ENCODE measurements around the gene TMEM231. TPM values are rescaled to one million over a fixed set of nuclear protein-coding genes. Genes with fewer than 3 reads are reported as not detected.
"Not testable (repeated sequence)": the region's sequence is repeated elsewhere in the genome, so short reads cannot be mapped to it uniquely, and the experiment has no call there.

TMEM231 gene
- polyA plus RNA-seq, 1 experiment, result 10.6 TPM

DNA sequence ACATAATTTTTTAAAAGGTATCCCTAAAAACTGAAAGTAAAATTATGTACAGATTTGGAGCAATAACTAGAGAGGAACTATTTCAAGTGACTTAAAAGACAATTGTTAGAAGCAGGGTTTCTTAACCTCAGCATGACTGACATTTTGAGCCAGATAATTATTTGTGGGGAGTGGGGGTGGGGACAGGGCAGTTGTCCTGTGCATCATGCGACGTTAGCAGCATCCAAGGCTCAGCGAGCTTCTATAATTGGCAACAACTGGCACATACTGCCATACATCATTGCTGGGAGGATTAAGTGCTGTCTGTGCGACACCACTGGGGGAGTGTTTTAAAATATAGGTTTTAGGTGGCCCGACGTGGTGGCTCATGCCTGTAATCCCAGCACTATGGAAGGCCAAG is 37.3 kb upstream of the TMEM231 start:
- peak overlapping the region; percentile 31 for H3K27ac ChIP-seq (ENCODE audit: low read depth, low read length)
- DNase-seq (ENCODE audit: low read depth, low spot score), result no peak
- no peaks in the 10 kb centered on the region for H3K9me3 ChIP-seq (ENCODE audit: control insufficient read depth, insufficient read depth, low read length)
- H3K27me3 ChIP-seq (ENCODE audit: control insufficient read depth, insufficient read depth, low read length), result no peaks in the 10 kb centered on the region
- POLR2A ChIA-PET, result no interaction called here
- TF ChIP-seq, protein P1, sequence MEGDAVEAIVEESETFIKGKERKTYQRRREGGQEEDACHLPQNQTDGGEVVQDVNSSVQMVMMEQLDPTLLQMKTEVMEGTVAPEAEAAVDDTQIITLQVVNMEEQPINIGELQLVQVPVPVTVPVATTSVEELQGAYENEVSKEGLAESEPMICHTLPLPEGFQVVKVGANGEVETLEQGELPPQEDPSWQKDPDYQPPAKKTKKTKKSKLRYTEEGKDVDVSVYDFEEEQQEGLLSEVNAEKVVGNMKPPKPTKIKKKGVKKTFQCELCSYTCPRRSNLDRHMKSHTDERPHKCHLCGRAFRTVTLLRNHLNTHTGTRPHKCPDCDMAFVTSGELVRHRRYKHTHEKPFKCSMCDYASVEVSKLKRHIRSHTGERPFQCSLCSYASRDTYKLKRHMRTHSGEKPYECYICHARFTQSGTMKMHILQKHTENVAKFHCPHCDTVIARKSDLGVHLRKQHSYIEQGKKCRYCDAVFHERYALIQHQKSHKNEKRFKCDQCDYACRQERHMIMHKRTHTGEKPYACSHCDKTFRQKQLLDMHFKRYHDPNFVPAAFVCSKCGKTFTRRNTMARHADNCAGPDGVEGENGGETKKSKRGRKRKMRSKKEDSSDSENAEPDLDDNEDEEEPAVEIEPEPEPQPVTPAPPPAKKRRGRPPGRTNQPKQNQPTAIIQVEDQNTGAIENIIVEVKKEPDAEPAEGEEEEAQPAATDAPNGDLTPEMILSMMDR (IDR thresholded peaks at IDR 0.05; ENCODE audit: low read depth, low read length), result no peak
- no peak overlapping the region for H3K4me3 ChIP-seq (ENCODE audit: low read depth, low read length)
- CTCF ChIA-PET, result interaction anchor here (1.2 to 2.7 kb wide), 2 partner anchors 29 to 76 kb away, joined by 4 to 22 read pairs; no protein-coding TSS in a partner anchor

GRCh38 chr16:75591927-75592326 is 35.9 kb upstream of the TMEM231 start:
- H3K4me3 ChIP-seq (ENCODE audit: low read depth, low read length); H3K27me3 ChIP-seq (ENCODE audit: control insufficient read depth, insufficient read depth, low read length); DNase-seq (ENCODE audit: low read depth, low spot score); POLR2A ChIA-PET; H3K9me3 ChIP-seq (ENCODE audit: control insufficient read depth, insufficient read depth, low read length); H3K27ac ChIP-seq (ENCODE audit: low read depth, low read length): not testable (repeated sequence)
- CTCF ChIA-PET, result interaction anchor here (0.7 to 2.7 kb wide), 7 partner anchors 15 to 392 kb away, joined by 3 to 22 read pairs (median 3); partner anchors contain the start of gene TMEM170A

GRCh38 chr16:75590920-75591843 is 35.1 kb upstream of the TMEM231 start:
- H3K4me3 ChIP-seq (ENCODE audit: low read depth, low read length), result no peak overlapping the region
- DNase-seq (ENCODE audit: low read depth, low spot score), result no peak
- TF ChIP-seq, protein P1 (IDR thresholded peaks at IDR 0.05; ENCODE audit: low read depth, low read length), result peak; percentile 40
- H3K27me3 ChIP-seq (ENCODE audit: control insufficient read depth, insufficient read depth, low read length), result no peaks in the 10 kb centered on the region
- peak overlapping the region; percentile 58 for H3K27ac ChIP-seq (ENCODE audit: low read depth, low read length)
- no peaks in the 10 kb centered on the region for H3K9me3 ChIP-seq (ENCODE audit: control insufficient read depth, insufficient read depth, low read length)
- ChIA-PET CTCF (interaction anchor here (0.8 to 2.7 kb wide), 14 partner anchors 12 to 392 kb away, joined by 3 to 22 read pairs (median 3); partner anchors contain the start of genes GABARAPL2 and TMEM170A), POLR2A (interaction anchor here (0.5 to 1.1 kb wide), 4 partner anchors 9 to 393 kb away, joined by 3 to 7 read pairs (median 3); no protein-coding TSS in a partner anchor)

DNA sequence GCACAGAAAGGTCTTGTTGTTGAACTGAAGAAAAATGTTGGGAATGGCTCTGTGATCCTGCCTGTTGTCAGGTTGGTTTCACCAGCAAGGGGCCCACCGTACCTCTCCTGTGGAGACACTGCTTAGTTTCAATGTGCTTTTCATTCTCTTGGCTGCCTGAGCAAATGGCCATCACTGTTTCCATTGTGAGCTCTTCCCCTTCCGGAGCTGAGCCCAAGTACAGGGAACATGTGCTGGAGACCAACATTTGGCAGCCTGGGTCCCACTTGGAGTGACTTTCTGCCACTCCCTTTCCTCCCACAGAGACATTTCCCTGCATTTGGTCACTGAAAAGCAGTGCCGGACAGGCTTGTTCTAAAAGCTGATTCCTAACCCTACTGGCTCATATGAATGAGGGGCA is 33.3 kb upstream of the TMEM231 start:
- Histone ChIP-seq H3K27me3 (ENCODE audit: control insufficient read depth, insufficient read depth, low read length) (no peaks in the 10 kb centered on the region), H3K27ac (ENCODE audit: low read depth, low read length) (no peak overlapping the region), H3K4me3 (ENCODE audit: low read depth, low read length) (no peak overlapping the region), H3K9me3 (ENCODE audit: control insufficient read depth, insufficient read depth, low read length) (no peaks in the 10 kb centered on the region)
- DNase-seq (ENCODE audit: low read depth, low spot score), result no peak
- ChIA-PET POLR2A (no interaction called here), CTCF (interaction anchor here (1.1 to 1.5 kb wide), 2 partner anchors 10 to 72 kb away, joined by 3 to 11 read pairs; no protein-coding TSS in a partner anchor)
- TF ChIP-seq, protein P1 (IDR thresholded peaks at IDR 0.05; ENCODE audit: low read depth, low read length), result no peak

DNA sequence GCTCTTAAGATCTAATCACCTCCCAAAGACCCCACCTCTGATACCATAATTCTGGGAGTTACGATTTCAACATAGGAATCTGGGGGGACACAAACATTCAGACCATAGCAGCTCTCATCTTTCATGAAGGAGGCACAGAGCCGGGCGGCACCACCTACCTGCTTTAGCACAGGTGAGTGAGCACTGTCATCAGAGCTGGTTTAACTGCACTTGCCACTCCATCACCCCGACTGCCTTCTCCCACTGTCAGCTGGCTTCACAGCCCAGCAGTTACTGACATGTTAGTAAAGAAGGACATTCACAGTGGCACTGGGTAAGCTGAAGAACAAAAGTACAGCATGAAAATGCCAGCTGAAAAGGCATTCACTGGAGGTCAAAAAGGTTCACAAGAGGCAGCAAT is 32.7 kb upstream of the TMEM231 start:
- ChIA-PET CTCF (interaction anchor here (0.5 to 1.5 kb wide), 5 partner anchors 10 to 184 kb away, joined by 3 to 11 read pairs (median 3); no protein-coding TSS in a partner anchor), POLR2A (no interaction called here)
- TF ChIP-seq, protein P1 (IDR thresholded peaks at IDR 0.05; ENCODE audit: low read depth, low read length), result no peak
- Histone ChIP-seq H3K27ac (ENCODE audit: low read depth, low read length) (no peak overlapping the region), H3K9me3 (ENCODE audit: control insufficient read depth, insufficient read depth, low read length) (no peaks in the 10 kb centered on the region), H3K4me3 (ENCODE audit: low read depth, low read length) (no peak overlapping the region), H3K27me3 (ENCODE audit: control insufficient read depth, insufficient read depth, low read length) (no peaks in the 10 kb centered on the region)
- no peak for DNase-seq (ENCODE audit: low read depth, low spot score)
